Prostate gland (tissue), 2 donors: ENCODE measurements around the gene ARID4B.

ENCODE experiments used
- CTCF ChIP-seq, 4 experiments: fragments of 200-600 bp in 2 of 4; fragments of 450-650 bp in 2 of 4; sonication (generic) in 2 of 4; IDR thresholded peaks; 1 replicate in 3 of 4; 2 replicates in 1 of 4; pipeline ENCODE4 v1.5.1; 2016 to 2019; ENCODE audit warnings: antibody characterized with exemption in 4 of 4, mild to moderate bottlenecking in 2 of 4, moderate library complexity in 2 of 4
- POLR2A ChIP-seq: fragments of 450-650 bp; IDR thresholded peaks from one replicate; pipeline ENCODE4 v1.6.1; 2016; ENCODE audit warnings: antibody characterized with exemption, mild to moderate bottlenecking

- TF ChIP-seq CTCF (IDR thresholded peaks at IDR 0.05) (no peak), POLR2A (no peak)
Observed at GRCh38 chr1:235315735-235316134, 12.2 kb downstream of the ARID4B start.
